ENCODE data around the gene CLDN14. TPM values are rescaled to one million over a fixed set of nuclear protein-coding genes. Genes with fewer than 3 reads are reported as not detected.

CLDN14 gene
- total and polyA plus RNA-seq, 2 experiments from 2014 or later, result not detected

DNA sequence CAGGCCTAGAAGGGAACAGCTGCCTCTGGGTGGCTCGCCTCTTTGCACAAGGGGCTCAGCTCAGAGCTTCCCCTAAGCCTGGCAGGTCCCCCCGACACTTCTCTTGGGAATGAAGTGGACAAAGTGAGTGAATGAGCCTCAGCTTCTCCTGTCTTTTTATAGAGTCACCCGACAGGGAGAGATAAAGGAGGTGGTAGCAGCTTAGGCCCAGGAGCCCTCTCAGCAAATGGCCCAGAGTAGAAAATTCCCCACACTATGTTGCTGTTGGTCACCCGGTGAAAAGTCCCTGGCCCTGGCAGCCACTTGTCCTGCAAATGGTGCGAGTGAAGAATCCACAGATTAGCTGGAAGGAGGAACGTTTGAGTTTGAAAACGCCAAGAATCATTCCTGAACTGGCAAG is 2.4 kb downstream of the CLDN14 start:
- peaks cover 3% of the 10 kb centered on the region for H3K27me3 Mint-ChIP-seq (ENCODE audit: insufficient read depth, low read depth, poor library complexity)
- Histone ChIP-seq H3K4me2 (no peak overlapping the region), H3K79me2 (replicated peaks; ENCODE audit: insufficient read depth) (no peaks in the 10 kb centered on the region), H4K20me1 (replicated peaks; ENCODE audit: insufficient read depth) (no peaks in the 10 kb centered on the region), H3K9me2 (ENCODE audit: insufficient read depth) (no peaks in the 10 kb centered on the region), H3K36me3 (ENCODE audit: insufficient read depth) (no peaks in the 10 kb centered on the region), H3K4me1 (ENCODE audit: insufficient read depth) (no peaks in the 10 kb centered on the region), H3K27ac (ENCODE audit: low read depth) (no peak overlapping the region), H3K4me3 (no peak overlapping the region), H3K27me3 (ENCODE audit: insufficient read depth) (no peaks in the 10 kb centered on the region), H2AFZ (no peak overlapping the region), H3F3A (replicated peaks; ENCODE audit: low read depth) (no peaks in the 10 kb centered on the region)
- no peak overlapping the region for H3K4me3 Mint-ChIP-seq
- ATAC-seq (no peak), DNase-seq (ENCODE audit: low spot score) (no peak)
- H3K36me3 Mint-ChIP-seq (ENCODE audit: low read depth), result no peaks in the 10 kb centered on the region
- peaks cover 2% of the 10 kb centered on the region; the same call in 2 of the 3 replicates for H3K9me3 Mint-ChIP-seq
- H3K27ac Mint-ChIP-seq, result no peak overlapping the region
- no peak for TF ChIP-seq ZNF462 (CRISPR knock-in tag; IDR thresholded peaks at IDR 0.05)
- TF ChIP-seq NANOG (IDR thresholded peaks at IDR 0.05; ENCODE audit: borderline replicate concordance), result no peak
- no peak for TF ChIP-seq EZH2phosphoT487 (IDR thresholded peaks at IDR 0.05; ENCODE audit: unreplicated experiment)
- no peak for TF ChIP-seq ZNF331 (CRISPR knock-in tag; IDR thresholded peaks at IDR 0.05; ENCODE audit: low read depth)
- TF ChIP-seq EZH2 (IDR thresholded peaks at IDR 0.05; ENCODE audit: low read depth, unreplicated experiment), result no peak
- TF ChIP-seq REST (IDR thresholded peaks at IDR 0.05; ENCODE audit: unreplicated experiment), result no peak
- TF ChIP-seq CTCF (conservative IDR thresholded peaks at IDR 0.05; ENCODE audit: low read depth in 2 of 2), result no peak
- H3K4me1 Mint-ChIP-seq, result no peaks in the 10 kb centered on the region; the same call in 2 of the 3 replicates
